ENCODE data around the gene EME1. TPM values are rescaled to one million over a fixed set of nuclear protein-coding genes. Genes with fewer than 3 reads are reported as not detected.

The EME1 gene
- total RNA-seq, 1 donor = 4.7 TPM

DNA sequence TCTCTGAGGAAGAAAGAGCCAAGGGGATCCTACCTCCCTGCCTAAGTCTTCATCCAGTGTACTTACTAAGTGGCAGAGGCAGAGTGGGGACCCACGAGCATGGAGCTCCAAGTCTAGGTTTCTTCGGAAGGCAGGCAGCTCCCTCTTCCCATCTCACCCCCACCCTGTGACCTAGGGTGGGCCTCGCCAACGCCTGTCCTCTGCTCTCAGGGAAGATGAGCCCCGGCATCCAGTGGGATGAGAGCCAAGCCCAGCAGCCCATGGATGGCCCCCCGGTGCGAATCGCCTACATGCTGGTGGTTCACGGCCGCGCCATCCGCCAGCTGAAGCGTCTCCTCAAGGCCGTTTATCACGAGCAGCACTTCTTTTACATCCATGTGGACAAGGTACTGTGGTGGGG, 18.8 kb upstream of the EME1 start:
- DNase-seq (ENCODE audit: low read depth) = no peak
- TF ChIP-seq, protein P1, sequence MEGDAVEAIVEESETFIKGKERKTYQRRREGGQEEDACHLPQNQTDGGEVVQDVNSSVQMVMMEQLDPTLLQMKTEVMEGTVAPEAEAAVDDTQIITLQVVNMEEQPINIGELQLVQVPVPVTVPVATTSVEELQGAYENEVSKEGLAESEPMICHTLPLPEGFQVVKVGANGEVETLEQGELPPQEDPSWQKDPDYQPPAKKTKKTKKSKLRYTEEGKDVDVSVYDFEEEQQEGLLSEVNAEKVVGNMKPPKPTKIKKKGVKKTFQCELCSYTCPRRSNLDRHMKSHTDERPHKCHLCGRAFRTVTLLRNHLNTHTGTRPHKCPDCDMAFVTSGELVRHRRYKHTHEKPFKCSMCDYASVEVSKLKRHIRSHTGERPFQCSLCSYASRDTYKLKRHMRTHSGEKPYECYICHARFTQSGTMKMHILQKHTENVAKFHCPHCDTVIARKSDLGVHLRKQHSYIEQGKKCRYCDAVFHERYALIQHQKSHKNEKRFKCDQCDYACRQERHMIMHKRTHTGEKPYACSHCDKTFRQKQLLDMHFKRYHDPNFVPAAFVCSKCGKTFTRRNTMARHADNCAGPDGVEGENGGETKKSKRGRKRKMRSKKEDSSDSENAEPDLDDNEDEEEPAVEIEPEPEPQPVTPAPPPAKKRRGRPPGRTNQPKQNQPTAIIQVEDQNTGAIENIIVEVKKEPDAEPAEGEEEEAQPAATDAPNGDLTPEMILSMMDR (IDR thresholded peaks at IDR 0.05; ENCODE audit: insufficient read depth, low read depth, low read length) = no peak
- no peak overlapping the region for H3K4me3 ChIP-seq (ENCODE audit: low read depth, low read length)

DNA sequence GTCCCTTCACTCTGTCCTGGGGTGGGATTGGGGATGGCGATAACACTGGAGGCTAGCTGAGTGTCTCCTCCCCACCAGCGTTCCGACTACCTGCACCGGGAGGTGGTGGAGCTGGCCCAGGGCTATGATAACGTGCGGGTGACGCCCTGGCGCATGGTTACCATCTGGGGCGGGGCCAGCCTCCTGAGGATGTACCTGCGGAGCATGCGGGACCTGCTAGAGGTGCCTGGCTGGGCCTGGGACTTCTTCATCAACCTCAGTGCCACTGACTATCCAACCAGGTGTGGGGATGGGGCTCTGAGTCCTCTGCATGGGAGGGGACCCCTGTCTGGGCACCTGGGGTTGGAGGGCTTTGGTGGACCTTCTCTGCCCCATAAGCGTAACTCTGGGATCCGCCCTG, 18.3 kb upstream of the EME1 start:
- TF ChIP-seq, protein P1 (IDR thresholded peaks at IDR 0.05; ENCODE audit: insufficient read depth, low read depth, low read length) = no peak

DNA sequence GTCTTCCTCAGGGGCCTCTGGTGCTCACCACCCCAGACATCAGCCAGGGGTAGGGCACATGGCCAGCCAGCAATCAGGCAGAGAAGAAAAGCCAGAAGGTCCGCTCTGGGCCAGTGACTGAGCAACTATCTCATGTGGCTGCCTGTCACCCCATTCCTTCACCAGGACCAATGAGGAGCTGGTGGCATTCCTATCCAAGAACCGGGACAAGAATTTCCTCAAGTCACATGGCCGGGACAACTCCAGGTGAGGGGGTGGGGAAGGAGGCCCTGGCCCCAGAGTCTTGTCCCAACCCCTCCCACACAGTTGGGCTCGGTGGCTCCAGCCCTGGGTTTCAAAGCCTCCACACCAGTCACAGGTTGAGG, 17.7 kb upstream of the EME1 start:
- no peak overlapping the region for H3K4me3 ChIP-seq (ENCODE audit: low read depth, low read length)
- no peak for DNase-seq (ENCODE audit: low read depth)
- TF ChIP-seq, protein P1 (IDR thresholded peaks at IDR 0.05; ENCODE audit: insufficient read depth, low read depth, low read length) = no peak

More for the DNA sequence above, 18.3 kb upstream of the EME1 start:
- DNase-seq (ENCODE audit: low read depth) = no peak
- H3K4me3 ChIP-seq (ENCODE audit: low read depth, low read length) = no peak overlapping the region

DNA sequence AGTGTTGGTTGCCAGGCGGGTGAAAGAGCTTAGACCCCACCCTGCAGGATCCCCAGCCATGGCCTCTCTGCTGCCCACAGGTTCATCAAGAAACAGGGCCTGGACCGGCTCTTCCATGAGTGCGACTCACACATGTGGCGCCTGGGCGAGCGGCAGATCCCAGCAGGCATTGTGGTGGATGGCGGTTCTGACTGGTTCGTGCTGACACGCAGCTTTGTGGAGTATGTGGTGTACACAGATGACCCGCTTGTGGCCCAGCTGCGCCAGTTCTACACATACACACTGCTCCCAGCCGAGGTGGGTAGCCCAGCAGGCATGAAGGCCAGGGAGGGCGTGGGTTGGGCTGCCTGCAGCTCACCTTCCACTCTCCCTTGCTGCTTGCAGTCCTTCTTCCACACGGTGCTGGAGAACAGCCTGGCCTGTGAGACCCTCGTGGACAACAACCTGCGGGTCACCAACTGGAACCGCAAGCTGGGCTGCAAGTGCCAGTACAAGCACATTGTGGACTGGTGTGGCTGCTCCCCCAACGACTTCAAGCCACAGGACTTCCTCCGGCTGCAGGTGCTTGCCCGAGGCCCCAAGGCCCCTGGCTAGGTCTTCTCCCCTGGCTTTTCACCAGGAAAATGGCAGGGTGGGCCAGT, 17.2 kb upstream of the EME1 start:
- H3K4me3 ChIP-seq (ENCODE audit: low read depth, low read length) = no peak overlapping the region
- TF ChIP-seq, protein P1 (IDR thresholded peaks at IDR 0.05; ENCODE audit: insufficient read depth, low read depth, low read length) = no peak
- no peak for DNase-seq (ENCODE audit: low read depth)

DNA sequence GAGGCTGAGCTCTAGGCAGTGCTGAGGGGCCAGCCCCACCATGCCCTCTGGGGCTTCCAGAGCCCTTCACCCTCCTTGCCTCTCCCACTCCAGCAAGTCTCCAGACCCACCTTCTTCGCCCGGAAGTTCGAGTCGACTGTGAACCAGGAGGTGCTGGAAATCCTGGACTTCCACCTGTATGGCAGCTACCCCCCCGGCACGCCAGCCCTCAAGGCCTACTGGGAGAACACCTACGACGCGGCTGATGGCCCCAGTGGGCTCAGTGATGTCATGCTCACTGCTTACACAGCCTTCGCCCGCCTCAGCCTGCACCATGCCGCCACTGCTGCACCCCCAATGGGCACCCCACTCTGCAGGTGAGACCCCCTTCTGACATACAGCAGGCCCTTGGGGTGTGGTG, 16.6 kb upstream of the EME1 start:
- TF ChIP-seq, protein P1 (IDR thresholded peaks at IDR 0.05; ENCODE audit: insufficient read depth, low read depth, low read length) = no peak
- DNase-seq (ENCODE audit: low read depth) = no peak
- no peak overlapping the region for H3K4me3 ChIP-seq (ENCODE audit: low read depth, low read length)

DNA sequence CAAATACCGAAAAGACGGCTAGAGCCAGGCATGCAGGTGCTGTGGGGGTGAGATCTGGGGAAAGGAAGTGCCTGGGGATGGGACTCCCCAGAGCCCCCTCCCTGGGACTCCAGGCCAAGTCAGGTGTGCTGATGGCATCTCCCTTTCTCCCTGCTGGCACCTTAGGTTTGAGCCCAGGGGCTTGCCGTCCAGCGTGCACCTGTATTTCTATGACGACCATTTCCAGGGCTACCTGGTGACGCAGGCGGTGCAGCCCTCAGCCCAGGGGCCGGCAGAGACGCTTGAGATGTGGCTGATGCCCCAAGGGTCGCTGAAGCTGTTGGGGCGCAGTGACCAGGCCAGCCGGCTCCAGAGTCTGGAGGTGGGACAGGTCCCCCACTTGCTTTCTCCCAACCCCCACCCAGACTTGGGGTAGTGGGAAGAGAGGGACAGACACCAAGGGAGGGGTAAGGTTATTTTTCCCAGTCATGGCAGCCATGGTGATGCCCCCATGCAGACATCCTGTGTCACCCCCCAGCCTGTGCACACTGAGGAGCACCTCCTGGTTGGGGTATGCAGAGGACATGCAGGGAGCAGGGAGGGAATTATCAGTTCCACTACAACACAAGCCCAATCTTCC, 16.0 kb upstream of the EME1 start:
- H3K4me3 ChIP-seq (ENCODE audit: low read depth, low read length) = no peak overlapping the region
- TF ChIP-seq, protein P1 (IDR thresholded peaks at IDR 0.05; ENCODE audit: insufficient read depth, low read depth, low read length) = no peak
- DNase-seq (ENCODE audit: low read depth) = no peak

DNA sequence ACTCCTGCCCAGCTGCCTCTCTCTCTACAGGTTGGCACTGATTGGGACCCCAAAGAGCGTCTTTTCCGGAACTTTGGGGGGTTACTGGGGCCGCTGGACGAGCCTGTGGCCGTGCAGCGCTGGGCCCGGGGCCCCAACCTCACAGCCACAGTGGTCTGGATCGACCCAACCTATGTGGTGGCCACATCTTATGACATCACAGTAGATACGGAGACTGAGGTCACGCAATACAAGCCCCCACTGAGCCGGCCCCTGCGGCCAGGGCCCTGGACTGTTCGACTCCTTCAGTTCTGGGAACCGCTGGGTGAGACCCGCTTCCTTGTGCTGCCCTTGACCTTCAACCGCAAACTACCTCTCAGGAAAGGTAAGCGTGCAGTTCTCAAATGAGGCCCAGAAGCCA, 14.9 kb upstream of the EME1 start:
- TF ChIP-seq, protein P1 (IDR thresholded peaks at IDR 0.05; ENCODE audit: insufficient read depth, low read depth, low read length) = no peak
- H3K4me3 ChIP-seq (ENCODE audit: low read depth, low read length) = no peak overlapping the region
- no peak for DNase-seq (ENCODE audit: low read depth)

All from fibroblast of villous mesenchyme (primary cell).